Measurements from ENCODE around the gene SIL1.

GRCh38 chr5:139064613-139065012 lies 133.6 kb downstream of the SIL1 start:
- TF ChIP-seq CTCF (IDR thresholded peaks at IDR 0.05) = no peak
- no peak for TF ChIP-seq POLR2A (IDR thresholded peaks at IDR 0.05)
- no peak for TF ChIP-seq POLR2AphosphoS5 (IDR thresholded peaks at IDR 0.05)
